PC-9 (cell line): Measurements from ENCODE around the gene LOX. TPM values are rescaled to one million over a fixed set of nuclear protein-coding genes. Genes with fewer than 3 reads are reported as not detected.

Experiments
- BruUV-seq: library from RNA; stranded (reverse); fragments of 400-500 nt; replicated peaks from 2 replicates; lab custom pipeline; 2021; lab: Mats Ljungman, UMichigan
- CTCF ChIA-PET: fragments of 300-600 bp; sonication (Branson Sonifier 250); formaldehyde crosslinking; loops from one replicate; lab custom pipeline; 2022; ENCODE audit warnings: antibody characterized with exemption; lab: Charles Lee
- POLR2A ChIA-PET: fragments of 300-600 bp; sonication (Branson Sonifier 250); formaldehyde crosslinking; loops from one replicate; lab custom pipeline; 2022; ENCODE audit warnings: antibody characterized with exemption; ENCODE audit not compliant: unreplicated experiment; lab: Charles Lee
- DNase-seq, 2 experiments: peaks; one replicate each; pipeline versions ENCODE4 v3.0.0 to v3.0.0-alpha.2; 2015 to 2022; ENCODE audit warnings: mixed read lengths in 1 of 2
- H2AFZ ChIP-seq: fragments of 200-600 bp; sonication (generic); 2 replicates; pipeline ENCODE4 v1.8.1; 2017; ENCODE audit warnings: antibody characterized with exemption
- H3F3A ChIP-seq: fragments of 200-600 bp; sonication (generic); 2 replicates; pipeline ENCODE4 v1.8.1; 2017; ENCODE audit warnings: antibody characterized with exemption, mild to moderate bottlenecking, low read depth; ENCODE audit not compliant: insufficient read depth
- H3K27ac ChIP-seq: fragments of 200-600 bp; sonication (generic); 2 replicates; pipeline ENCODE4 v1.6.1; 2016; ENCODE audit warnings: mixed run types
- H3K27me3 ChIP-seq: fragments of 200-600 bp; sonication (generic); 2 replicates; pipeline ENCODE4 v1.6.1; 2016; ENCODE audit warnings: low read depth, mixed run types; ENCODE audit not compliant: insufficient read depth
- H3K36me3 ChIP-seq: fragments of 200-600 bp; sonication (generic); 2 replicates; pipeline ENCODE4 v1.6.1; 2016; ENCODE audit warnings: low read depth, mixed run types
- H3K4me1 ChIP-seq: fragments of 200-600 bp; sonication (generic); replicated peaks from 2 replicates; pipeline ENCODE4 v1.6.1; 2016; ENCODE audit warnings: mixed run types; ENCODE audit not compliant: insufficient read depth
- H3K4me2 ChIP-seq: fragments of 200-600 bp; sonication (generic); 2 replicates; pipeline ENCODE4 v1.6.1; 2017; ENCODE audit warnings: mixed run types
- H3K4me3 ChIP-seq: fragments of 200-600 bp; sonication (generic); 2 replicates; pipeline ENCODE4 v1.6.1; 2016; ENCODE audit warnings: mixed run types
- H3K79me2 ChIP-seq: fragments of 200-600 bp; sonication (generic); 2 replicates; pipeline ENCODE4 v1.6.1; 2017; ENCODE audit warnings: low read depth, mixed run types
- H3K9me2 ChIP-seq: fragments of 200-600 bp; sonication (generic); 2 replicates; pipeline ENCODE4 v1.8.1; 2017; ENCODE audit warnings: mild to moderate bottlenecking; ENCODE audit not compliant: insufficient read depth
- H3K9me3 ChIP-seq: fragments of 200-600 bp; sonication (generic); 2 replicates; pipeline ENCODE4 v1.8.1; 2016; ENCODE audit warnings: low read depth; ENCODE audit not compliant: insufficient read depth
- H4K20me1 ChIP-seq: fragments of 200-600 bp; sonication (generic); 2 replicates; pipeline ENCODE4 v1.8.1; 2017; ENCODE audit not compliant: insufficient read depth
- EZH2 ChIP-seq: fragments of 200-600 bp; sonication (generic); IDR thresholded peaks from 2 replicates; pipeline ENCODE4 v1.8.0; 2017; ENCODE audit warnings: antibody characterized with exemption, low read depth
- intact Hi-C: fragments of 100-400 bp; cut with micrococcal nuclease; formaldehyde crosslinking; loops from one replicate; pipeline ENCODE4 v1.10.0; 2022; ENCODE audit not compliant: unreplicated experiment
- total RNA-seq: library from RNA; stranded (reverse); gene quantifications from 2 replicates; pipeline ENCODE4 v1.2.3, GENCODE V29; 2021
- TF ChIP-seq, protein P1 (sequence below): fragments of 200-600 bp; sonication (generic); conservative IDR thresholded peaks from 2 replicates; pipeline ENCODE4 v1.6.1; 2017; ENCODE audit warnings: mixed run types, antibody characterized with exemption, mild to moderate bottlenecking, moderate library complexity

The LOX gene
- total RNA-seq, 1 experiment from 2014 or later = 3.2 TPM

DNA sequence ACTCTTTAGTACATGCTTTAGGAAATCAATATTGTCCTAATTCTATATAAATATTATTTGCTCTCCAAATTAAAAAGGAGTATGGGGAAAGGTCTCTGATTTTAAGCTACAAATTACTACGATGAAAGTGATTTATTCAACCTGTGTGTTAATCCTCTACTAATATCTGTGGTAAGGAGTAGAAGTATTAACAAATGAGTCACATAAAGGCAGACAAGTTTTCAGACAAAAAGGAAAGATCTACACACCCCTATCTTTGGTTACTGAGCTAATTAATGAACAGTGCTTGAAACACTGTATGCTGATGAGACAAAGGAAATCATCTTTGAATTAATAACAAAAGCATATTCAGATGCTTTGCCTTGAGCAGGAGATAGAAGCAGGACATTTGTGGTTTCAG, 15.9 kb downstream of the LOX start:
- no peak overlapping the region for H3K4me3 ChIP-seq
- CTCF ChIA-PET = no interaction called here
- BruUV-seq = no TSS peak
- no peaks in the 10 kb centered on the region for H3K9me2 ChIP-seq
- no peaks in the 10 kb centered on the region for H4K20me1 ChIP-seq
- H3K36me3 ChIP-seq = no peaks in the 10 kb centered on the region
- intact Hi-C loops = no loop called here
- TF ChIP-seq, protein P1, sequence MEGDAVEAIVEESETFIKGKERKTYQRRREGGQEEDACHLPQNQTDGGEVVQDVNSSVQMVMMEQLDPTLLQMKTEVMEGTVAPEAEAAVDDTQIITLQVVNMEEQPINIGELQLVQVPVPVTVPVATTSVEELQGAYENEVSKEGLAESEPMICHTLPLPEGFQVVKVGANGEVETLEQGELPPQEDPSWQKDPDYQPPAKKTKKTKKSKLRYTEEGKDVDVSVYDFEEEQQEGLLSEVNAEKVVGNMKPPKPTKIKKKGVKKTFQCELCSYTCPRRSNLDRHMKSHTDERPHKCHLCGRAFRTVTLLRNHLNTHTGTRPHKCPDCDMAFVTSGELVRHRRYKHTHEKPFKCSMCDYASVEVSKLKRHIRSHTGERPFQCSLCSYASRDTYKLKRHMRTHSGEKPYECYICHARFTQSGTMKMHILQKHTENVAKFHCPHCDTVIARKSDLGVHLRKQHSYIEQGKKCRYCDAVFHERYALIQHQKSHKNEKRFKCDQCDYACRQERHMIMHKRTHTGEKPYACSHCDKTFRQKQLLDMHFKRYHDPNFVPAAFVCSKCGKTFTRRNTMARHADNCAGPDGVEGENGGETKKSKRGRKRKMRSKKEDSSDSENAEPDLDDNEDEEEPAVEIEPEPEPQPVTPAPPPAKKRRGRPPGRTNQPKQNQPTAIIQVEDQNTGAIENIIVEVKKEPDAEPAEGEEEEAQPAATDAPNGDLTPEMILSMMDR = no peak
- TF ChIP-seq EZH2 = no peak
- H3K4me2 ChIP-seq = no peak overlapping the region
- no peak overlapping the region for H2AFZ ChIP-seq
- H3K79me2 ChIP-seq = no peaks in the 10 kb centered on the region
- H3K4me1 ChIP-seq = peaks cover 14% of the 10 kb centered on the region
- no peaks in the 10 kb centered on the region for H3K9me3 ChIP-seq
- POLR2A ChIA-PET = interaction anchor here (0.6 kb wide), 1 partner anchor 878 kb away, joined by 3 read pairs; no protein-coding TSS in a partner anchor
- no peaks in the 10 kb centered on the region for H3K27me3 ChIP-seq
- H3K27ac ChIP-seq = no peak overlapping the region
- no peak for DNase-seq
- no peaks in the 10 kb centered on the region for H3F3A ChIP-seq

DNA sequence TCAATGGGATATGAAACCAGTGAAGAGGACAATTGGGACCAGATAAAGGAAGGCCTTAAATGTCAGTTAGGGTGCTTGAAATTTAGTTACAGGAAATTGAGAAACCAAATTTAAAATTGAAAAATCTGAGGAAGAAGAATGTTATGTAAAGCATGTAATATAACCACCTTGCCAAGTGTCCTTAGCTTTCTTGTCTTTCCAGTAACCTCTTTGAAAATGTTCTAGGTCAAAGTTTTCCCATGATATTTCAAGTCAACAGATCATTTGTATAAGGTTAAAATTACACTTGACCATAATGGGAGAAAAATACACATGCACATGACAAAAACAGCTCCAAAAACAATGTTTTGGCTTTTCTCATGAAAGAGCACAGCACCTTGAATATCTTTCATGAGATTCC, 21.1 kb downstream of the LOX start:
- Histone ChIP-seq H3K36me3 (no peaks in the 10 kb centered on the region), H3K9me2 (no peaks in the 10 kb centered on the region), H3K4me2 (no peak overlapping the region), H2AFZ (no peak overlapping the region), H3K27me3 (no peaks in the 10 kb centered on the region), H3F3A (no peaks in the 10 kb centered on the region), H4K20me1 (no peaks in the 10 kb centered on the region), H3K9me3 (no peaks in the 10 kb centered on the region), H3K27ac (no peak overlapping the region), H3K4me1 (no peaks in the 10 kb centered on the region), H3K4me3 (no peak overlapping the region), H3K79me2 (no peaks in the 10 kb centered on the region)
- intact Hi-C loops = no loop called here
- CTCF ChIA-PET = no interaction called here
- no peak for TF ChIP-seq EZH2
- TF ChIP-seq, protein P1 = no peak
- BruUV-seq = no TSS peak
- POLR2A ChIA-PET = no interaction called here
- no peak for DNase-seq

DNA sequence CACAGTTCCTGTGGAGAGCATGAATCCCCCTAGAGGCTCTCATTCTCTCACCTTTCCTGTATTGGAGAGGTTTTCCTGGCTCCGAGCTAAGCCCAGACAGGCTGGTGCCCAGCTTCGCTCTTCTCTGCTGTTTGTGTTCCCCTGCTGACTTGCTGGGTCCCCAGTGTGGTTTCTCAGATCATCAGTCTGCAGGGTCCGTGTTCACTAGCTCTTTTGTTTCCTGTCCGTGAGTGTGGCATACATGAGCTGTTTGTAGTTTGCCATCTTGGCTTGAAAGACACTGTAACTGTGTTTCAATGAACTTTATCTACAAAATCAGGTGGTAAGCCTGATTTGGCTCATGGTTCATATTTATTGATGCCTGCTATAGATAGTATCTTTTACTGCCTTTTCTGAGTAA, 23.8 kb downstream of the LOX start:
- Histone ChIP-seq H3K36me3 (no peaks in the 10 kb centered on the region), H3K79me2 (no peaks in the 10 kb centered on the region), H3K4me1 (no peaks in the 10 kb centered on the region), H2AFZ (no peak overlapping the region), H3K27me3 (no peaks in the 10 kb centered on the region), H3K4me3 (no peak overlapping the region), H3K4me2 (no peak overlapping the region), H3K9me2 (no peaks in the 10 kb centered on the region), H4K20me1 (no peaks in the 10 kb centered on the region), H3K9me3 (no peaks in the 10 kb centered on the region), H3K27ac (no peak overlapping the region), H3F3A (no peaks in the 10 kb centered on the region)
- no peak for DNase-seq
- CTCF ChIA-PET = no interaction called here
- POLR2A ChIA-PET = no interaction called here
- TF ChIP-seq, protein P1 = no peak
- TF ChIP-seq EZH2 = no peak
- no TSS peak for BruUV-seq
- intact Hi-C loops = no loop called here
